OCI-LY3 (cell line): ENCODE data around the gene UNC119B.

Experiments used
- H2AFZ ChIP-seq: fragments of 200-600, 300-600 bp; shearing (Covaris generic); 2 replicates; pipeline ENCODE4 v1.6.0; 2014; ENCODE audit warnings: antibody characterized with exemption, low read depth, low read length
- H3K27ac ChIP-seq: fragments of 200-600, 300-600 bp; sonication (generic); 2 replicates; pipeline ENCODE4 v1.5.1; 2014; ENCODE audit warnings: mild to moderate bottlenecking, low read length, moderate library complexity, mixed read lengths
- H3K27me3 ChIP-seq: fragments of 200-600, 300-600 bp; sonication (generic); 2 replicates; pipeline ENCODE4 v1.6.1; 2014; ENCODE audit warnings: low read depth, low read length, mixed read lengths
- H3K36me3 ChIP-seq: fragments of 200-600, 300-600 bp; sonication (generic); replicated peaks from 2 replicates; pipeline ENCODE3; 2014; ENCODE audit warnings: low read depth, low read length, mixed read lengths
- H3K4me1 ChIP-seq: fragments of 300-600, 200-600 bp; sonication (generic); 2 replicates; pipeline ENCODE4 v1.6.1; 2014; ENCODE audit warnings: low read length, mixed read lengths
- H3K4me2 ChIP-seq: fragments of 200-600, 300-600 bp; sonication (generic); 2 replicates; pipeline ENCODE4 v1.6.1; 2014; ENCODE audit warnings: low read length, mixed read lengths
- H3K4me3 ChIP-seq: fragments of 300-600, 200-600 bp; sonication (generic); 2 replicates; pipeline ENCODE4 v1.5.1; 2014; ENCODE audit warnings: antibody characterized with exemption, mild to moderate bottlenecking, low read length, moderate library complexity
- H3K79me2 ChIP-seq: fragments of 300-600, 200-600 bp; shearing (Covaris generic); 2 replicates; pipeline ENCODE4 v1.6.1; 2014; ENCODE audit warnings: mild to moderate bottlenecking, low read length, mixed read lengths
- H3K9ac ChIP-seq: fragments of 300-600, 200-600 bp; shearing (Covaris generic); 2 replicates; pipeline ENCODE4 v1.6.0; 2014; ENCODE audit warnings: mild to moderate bottlenecking, low read length, moderate library complexity
- H3K9me3 ChIP-seq: fragments of 200-600, 300-600 bp; shearing (Covaris generic); 2 replicates; pipeline ENCODE4 v1.6.1; 2014; ENCODE audit warnings: low read length, mixed read lengths; ENCODE audit not compliant: insufficient read depth
- H4K20me1 ChIP-seq: fragments of 200-600, 300-600 bp; sonication (generic); 2 replicates; pipeline ENCODE4 v1.6.1; 2016; ENCODE audit warnings: low read length, mixed read lengths; ENCODE audit not compliant: insufficient read depth
- CTCF ChIP-seq: fragments of 200-600, 300-600 bp; sonication (generic); IDR thresholded peaks from 2 replicates; pipeline ENCODE4 v1.5.1; 2014; ENCODE audit warnings: antibody characterized with exemption, low read length, low read depth
- EZH2phosphoT487 ChIP-seq: fragments of 200-600 bp; shearing (Covaris generic); IDR thresholded peaks from 2 replicates; pipeline ENCODE4 v1.6.1; 2018; ENCODE audit warnings: antibody characterized with exemption, mixed run types, low read depth

Gene UNC119B

DNA sequence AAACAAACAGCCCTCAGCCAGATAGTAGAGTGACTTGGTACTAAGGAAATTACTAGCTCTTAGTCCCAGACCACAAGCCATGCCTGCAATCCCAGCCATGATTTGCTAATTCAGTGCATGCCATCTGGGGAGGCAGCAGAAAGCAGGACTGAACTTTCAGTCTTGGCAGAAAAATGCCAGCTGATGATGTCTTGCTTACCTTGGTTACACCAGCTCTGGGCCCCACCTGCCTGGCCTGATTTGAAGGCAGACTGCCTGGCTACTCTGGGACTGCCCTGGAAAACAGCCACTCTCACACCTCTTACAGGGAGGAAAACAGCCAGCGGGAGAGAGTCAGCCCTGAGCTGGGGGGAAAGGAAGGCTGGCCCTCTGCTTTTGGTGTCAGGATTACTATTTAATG is 4.6 kb upstream of the UNC119B start:
- H3K4me1 ChIP-seq, result peaks cover 3% of the 10 kb centered on the region; the same call in 1 of the 2 replicates
- H3K27me3 ChIP-seq, result no peaks in the 10 kb centered on the region
- no peak overlapping the region for H3K4me3 ChIP-seq
- no peak overlapping the region for H3K9ac ChIP-seq
- no peak overlapping the region for H2AFZ ChIP-seq
- no peaks in the 10 kb centered on the region for H3K9me3 ChIP-seq
- H3K79me2 ChIP-seq, result peaks cover 3% of the 10 kb centered on the region; the same call in 1 of the 2 replicates
- no peak overlapping the region for H3K4me2 ChIP-seq
- H4K20me1 ChIP-seq, result no peaks in the 10 kb centered on the region
- H3K27ac ChIP-seq, result no peak overlapping the region
- peaks cover 29% of the 10 kb centered on the region for H3K36me3 ChIP-seq
- no peak for TF ChIP-seq CTCF
- TF ChIP-seq EZH2phosphoT487, result no peak

DNA sequence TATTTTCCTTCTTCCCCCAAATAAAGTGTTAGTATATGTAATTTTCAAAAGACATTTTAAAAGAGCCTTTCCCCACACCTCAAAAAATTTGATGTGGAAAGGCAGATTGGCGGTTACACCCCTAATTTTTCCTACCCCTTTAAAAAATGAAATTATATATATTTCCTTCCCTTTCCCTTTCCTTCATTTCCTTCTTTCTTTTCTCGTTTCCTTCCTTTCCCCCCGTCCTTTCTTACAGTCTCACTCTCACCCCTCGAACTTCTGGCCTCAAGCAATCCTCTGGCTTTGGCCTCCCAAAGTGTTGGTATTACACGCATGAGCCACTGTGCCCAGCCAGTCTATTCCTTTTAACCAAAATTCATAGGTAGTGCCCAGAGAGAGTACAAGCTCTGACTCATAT is 4.2 kb upstream of the UNC119B start:
- Histone ChIP-seq H2AFZ (no peak overlapping the region), H3K9me3 (no peaks in the 10 kb centered on the region), H3K4me1 (peaks cover 3% of the 10 kb centered on the region; the same call in 1 of the 2 replicates), H3K4me3 (no peak overlapping the region), H3K9ac (no peak overlapping the region), H3K79me2 (peaks cover 7% of the 10 kb centered on the region), H4K20me1 (no peaks in the 10 kb centered on the region), H3K27ac (no peak overlapping the region), H3K4me2 (no peak overlapping the region), H3K27me3 (no peaks in the 10 kb centered on the region), H3K36me3 (peaks cover 25% of the 10 kb centered on the region)
- TF ChIP-seq EZH2phosphoT487 (no peak), CTCF (no peak)

DNA sequence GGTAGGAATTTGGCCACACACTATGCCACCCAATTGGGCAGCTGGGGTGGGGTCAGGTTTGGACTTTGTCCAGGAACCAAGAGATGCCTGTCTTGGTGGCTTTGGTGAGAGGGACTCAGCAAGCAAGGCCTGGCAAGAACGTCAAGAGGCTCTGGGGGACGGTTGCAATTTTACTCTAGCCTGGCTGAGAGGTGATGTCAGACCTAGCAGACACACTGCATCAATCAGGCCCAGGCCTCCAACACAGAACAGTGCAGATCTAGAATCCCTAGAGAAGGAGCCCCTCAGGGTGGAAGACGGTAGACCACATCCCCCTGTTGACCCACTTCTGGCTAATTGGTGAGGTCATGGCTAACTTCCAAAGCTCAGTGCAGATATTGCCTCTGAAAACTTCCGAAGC is 1.6 kb upstream of the UNC119B start:
- no peak overlapping the region for H3K4me3 ChIP-seq
- H3K9ac ChIP-seq, result no peak overlapping the region
- no peaks in the 10 kb centered on the region for H3K27me3 ChIP-seq
- H3K79me2 ChIP-seq, result peaks cover 19% of the 10 kb centered on the region
- no peak overlapping the region for H3K27ac ChIP-seq
- H4K20me1 ChIP-seq, result 0 out of 2 replicates have a peak, but pooled peaks cover 5% of the 10 kb centered on the region
- no peaks in the 10 kb centered on the region for H3K9me3 ChIP-seq
- H3K4me1 ChIP-seq, result peaks cover 13% of the 10 kb centered on the region
- H3K36me3 ChIP-seq, result peaks cover 16% of the 10 kb centered on the region
- TF ChIP-seq EZH2phosphoT487 (no peak), CTCF (no peak)
- no peak overlapping the region for H2AFZ ChIP-seq
- H3K4me2 ChIP-seq, result no peak overlapping the region

- H3K27ac ChIP-seq, result peak overlapping the region; percentile 22
- peaks cover 19% of the 10 kb centered on the region for H3K79me2 ChIP-seq
- H3K4me3 ChIP-seq, result peak overlapping the region; percentile 93
- no peaks in the 10 kb centered on the region for H3K27me3 ChIP-seq
- no peak overlapping the region for H2AFZ ChIP-seq
- peak overlapping the region; percentile 87 for H3K9ac ChIP-seq
- H3K36me3 ChIP-seq, result peaks cover 15% of the 10 kb centered on the region
- H3K4me2 ChIP-seq, result peak overlapping the region; percentile 89
- peaks cover 13% of the 10 kb centered on the region for H3K4me1 ChIP-seq
- H4K20me1 ChIP-seq, result 0 out of 2 replicates have a peak, but pooled peaks cover 5% of the 10 kb centered on the region
- H3K9me3 ChIP-seq, result no peaks in the 10 kb centered on the region
- no peak for TF ChIP-seq CTCF
- no peak for TF ChIP-seq EZH2phosphoT487
Measured at GRCh38 chr12:120710805-120711296, 593 bp downstream of the UNC119B start.
